Liver (tissue), 9 donors: Measurements from ENCODE around the gene DCD. TPM values are rescaled to one million over a fixed set of nuclear protein-coding genes. Genes with fewer than 3 reads are reported as not detected.

Experiments used
- DNase-seq: peaks from one replicate; pipeline ENCODE4 v3.0.0-alpha.2; 2017; ENCODE audit warnings: low spot score
- H3K27ac ChIP-seq, 2 donors: one replicate each; pipeline ENCODE4 v1.7.0; 2013; ENCODE audit warnings: inconsistent platforms in 2 of 2, low read length in 2 of 2, control low read depth in 1 of 2, low read depth in 1 of 2, mild to moderate bottlenecking in 1 of 2
- H3K27me3 ChIP-seq, 4 donors: one replicate each; pipeline versions ENCODE4 v1.6.1 to v1.7.0; 2013; ENCODE audit warnings: low read length in 3 of 4, inconsistent platforms in 1 of 4, mild to moderate bottlenecking in 1 of 4, moderate library complexity in 1 of 4; ENCODE audit not compliant: control insufficient read depth in 4 of 4, insufficient read depth in 4 of 4
- H3K36me3 ChIP-seq, 4 donors: one replicate each; pipeline versions ENCODE4 v1.6.1 to v1.7.0; 2013; ENCODE audit warnings: low read length in 3 of 4, mild to moderate bottlenecking in 3 of 4, low read depth in 1 of 4, moderate library complexity in 1 of 4; ENCODE audit not compliant: control insufficient read depth in 4 of 4, insufficient read depth in 3 of 4
- H3K4me1 ChIP-seq, 4 donors: one replicate each; pipeline versions ENCODE4 v1.6.1 to v1.7.0; 2013; ENCODE audit warnings: low read length in 3 of 4, mild to moderate bottlenecking in 3 of 4, moderate library complexity in 1 of 4; ENCODE audit not compliant: control insufficient read depth in 4 of 4, insufficient read depth in 4 of 4
- H3K4me3 ChIP-seq, 3 donors: one replicate each; pipeline versions ENCODE4 v1.6.1 to v1.7.0; 2013; ENCODE audit warnings: low read length in 3 of 3, control low read depth in 1 of 3, low read depth in 1 of 3, mild to moderate bottlenecking in 1 of 3
- H3K9ac ChIP-seq, 2 donors: one replicate each; pipeline ENCODE4 v1.7.0; 2013; ENCODE audit warnings: low read length in 2 of 2, mild to moderate bottlenecking in 2 of 2, moderate library complexity in 2 of 2, control low read depth in 1 of 2, low read depth in 1 of 2
- H3K9me3 ChIP-seq, 4 donors: one replicate each; pipeline versions ENCODE4 v1.6.1 to v1.7.0; 2013; ENCODE audit warnings: low read length in 3 of 4; ENCODE audit not compliant: control insufficient read depth in 4 of 4
- ATF3 ChIP-seq: IDR thresholded peaks from 2 replicates; pipeline ENCODE4 v1.6.1; 2016; ENCODE audit warnings: antibody characterized with exemption
- CTCF ChIP-seq: fragments of 150-350 bp; IDR thresholded peaks from 2 replicates; pipeline ENCODE4 v1.5.1; 2017; ENCODE audit warnings: improper control_type of control experiment, low read depth, low read length; ENCODE audit not compliant: missing input control
- EGR1 ChIP-seq, 2 donors: IDR thresholded peaks; 2 replicates each; pipeline ENCODE4 v1.6.1; 2016 to 2018; ENCODE audit warnings: antibody characterized with exemption in 2 of 2, low read depth in 2 of 2
- FOXA1 ChIP-seq: IDR thresholded peaks from 2 replicates; pipeline ENCODE4 v1.6.1; 2016; ENCODE audit warnings: antibody characterized with exemption
- FOXA2 ChIP-seq: IDR thresholded peaks from 2 replicates; pipeline ENCODE4 v1.6.1; 2016; ENCODE audit warnings: antibody characterized with exemption
- GABPA ChIP-seq, 2 donors: IDR thresholded peaks in 1 of 2; conservative IDR thresholded peaks in 1 of 2; 2 replicates each; pipeline ENCODE4 v1.6.1; 2016; ENCODE audit warnings: antibody characterized with exemption in 2 of 2, mild to moderate bottlenecking in 1 of 2, moderate library complexity in 1 of 2
- HNF4A ChIP-seq, 2 donors: conservative IDR thresholded peaks; 2 replicates each; pipeline ENCODE4 v1.6.1; 2016; ENCODE audit warnings: antibody characterized with exemption in 2 of 2, mild to moderate bottlenecking in 2 of 2
- HNF4G ChIP-seq: IDR thresholded peaks from 2 replicates; pipeline ENCODE4 v1.6.1; 2016; ENCODE audit warnings: antibody characterized with exemption
- JUND ChIP-seq, 2 donors: IDR thresholded peaks; 2 replicates each; pipeline ENCODE4 v1.6.1; 2016; ENCODE audit warnings: antibody characterized with exemption in 2 of 2
- NR2F2 ChIP-seq: IDR thresholded peaks from 2 replicates; pipeline ENCODE4 v1.6.1; 2016; ENCODE audit warnings: antibody characterized with exemption
- RAD21 ChIP-seq, 2 donors: IDR thresholded peaks; 2 replicates each; pipeline ENCODE4 v1.6.1; 2016; ENCODE audit warnings: antibody characterized with exemption in 2 of 2, mild to moderate bottlenecking in 2 of 2
- RXRA ChIP-seq, 2 donors: IDR thresholded peaks; 2 replicates each; pipeline ENCODE4 v1.6.1; 2017 to 2018; ENCODE audit warnings: antibody characterized with exemption in 2 of 2, mild to moderate bottlenecking in 1 of 2
- SP1 ChIP-seq: IDR thresholded peaks from 2 replicates; pipeline ENCODE4 v1.6.1; 2018; ENCODE audit warnings: antibody characterized with exemption, mild to moderate bottlenecking
- TAF1 ChIP-seq: conservative IDR thresholded peaks from 2 replicates; pipeline ENCODE4 v1.6.1; 2016; ENCODE audit warnings: antibody characterized with exemption, mild to moderate bottlenecking
- YY1 ChIP-seq: IDR thresholded peaks from 2 replicates; pipeline ENCODE4 v1.6.1; 2016; ENCODE audit warnings: antibody characterized with exemption, mild to moderate bottlenecking
- WGBS: extraction: QIAGEN DNeasy Blood & Tissue Kit; methylation state at CpG from one replicate; pipeline ENCODE4 v1.1.7; 2013; 5-methylcytosine and 5-hydroxymethylcytosine counted together
- polyA plus RNA-seq, 2 donors: library from polyadenylated mRNA; stranded (reverse) in 1 of 2; unstranded in 1 of 2; fragments of 200-250 nt in 1 of 2; fragments of >200 nt in 1 of 2; fragmentation: Nextera tagmentation in 1 of 2; extraction: Ambion mirVana in 1 of 2; gene quantifications; one replicate each; pipeline versions ENCODE4 v1.2.1 to v1.2.3, GENCODE V29; 2013 to 2015
- total RNA-seq, 2 donors: library from RNA; depleted of rRNA; stranded (reverse); fragments of >200 nt; gene quantifications; one replicate each; pipeline ENCODE4 v1.2.3, GENCODE V29; 2014
- TF ChIP-seq, protein P1 (sequence below): IDR thresholded peaks from 2 replicates; pipeline ENCODE4 v1.6.1; 2016; ENCODE audit warnings: antibody characterized with exemption, mild to moderate bottlenecking
- TF ChIP-seq, protein P2 (sequence below): IDR thresholded peaks from 2 replicates; pipeline ENCODE4 v1.6.1; 2016; ENCODE audit warnings: antibody characterized with exemption
- TF ChIP-seq, protein P3 (sequence below): IDR thresholded peaks from 2 replicates; pipeline ENCODE4 v1.6.1; 2016; ENCODE audit warnings: antibody characterized with exemption
- donor health status: healthy.
- donor health status: healthy.
- donor health status: healthy.
- donor health status: healthy.
- donor health status: healthy.

The DCD gene
- total and polyA plus RNA-seq, 4 donors = not detected

GRCh38 chr12:54653025-54653424 lies 4.9 kb upstream of the DCD start:
- Histone ChIP-seq H3K27me3 (no peaks in the 10 kb centered on the region), H3K36me3 (no peaks in the 10 kb centered on the region), H3K9ac (no peak overlapping the region), H3K4me1 (no peaks in the 10 kb centered on the region), H3K9me3 (no peaks in the 10 kb centered on the region), H3K4me3 (no peak overlapping the region), H3K27ac (no peak overlapping the region)
- TF ChIP-seq RXRA (IDR thresholded peaks at IDR 0.05) (no peak), YY1 (no peak), JUND (IDR thresholded peaks at IDR 0.05) (no peak), CTCF (no peak), TAF1 (no peak), FOXA1 (no peak), HNF4G (no peak), NR2F2 (no peak), EGR1 (IDR thresholded peaks at IDR 0.05; ENCODE audit: low read depth in 2 of 2) (no peak), RAD21 (IDR thresholded peaks at IDR 0.05) (no peak), FOXA2 (no peak), ATF3 (no peak), SP1 (no peak), HNF4A (conservative IDR thresholded peaks at IDR 0.05) (no peak), GABPA (IDR thresholded peaks at IDR 0.05 in 1 of 2, conservative IDR thresholded peaks at IDR 0.05 in 1 of 2) (no peak)
- TF ChIP-seq, protein P1, sequence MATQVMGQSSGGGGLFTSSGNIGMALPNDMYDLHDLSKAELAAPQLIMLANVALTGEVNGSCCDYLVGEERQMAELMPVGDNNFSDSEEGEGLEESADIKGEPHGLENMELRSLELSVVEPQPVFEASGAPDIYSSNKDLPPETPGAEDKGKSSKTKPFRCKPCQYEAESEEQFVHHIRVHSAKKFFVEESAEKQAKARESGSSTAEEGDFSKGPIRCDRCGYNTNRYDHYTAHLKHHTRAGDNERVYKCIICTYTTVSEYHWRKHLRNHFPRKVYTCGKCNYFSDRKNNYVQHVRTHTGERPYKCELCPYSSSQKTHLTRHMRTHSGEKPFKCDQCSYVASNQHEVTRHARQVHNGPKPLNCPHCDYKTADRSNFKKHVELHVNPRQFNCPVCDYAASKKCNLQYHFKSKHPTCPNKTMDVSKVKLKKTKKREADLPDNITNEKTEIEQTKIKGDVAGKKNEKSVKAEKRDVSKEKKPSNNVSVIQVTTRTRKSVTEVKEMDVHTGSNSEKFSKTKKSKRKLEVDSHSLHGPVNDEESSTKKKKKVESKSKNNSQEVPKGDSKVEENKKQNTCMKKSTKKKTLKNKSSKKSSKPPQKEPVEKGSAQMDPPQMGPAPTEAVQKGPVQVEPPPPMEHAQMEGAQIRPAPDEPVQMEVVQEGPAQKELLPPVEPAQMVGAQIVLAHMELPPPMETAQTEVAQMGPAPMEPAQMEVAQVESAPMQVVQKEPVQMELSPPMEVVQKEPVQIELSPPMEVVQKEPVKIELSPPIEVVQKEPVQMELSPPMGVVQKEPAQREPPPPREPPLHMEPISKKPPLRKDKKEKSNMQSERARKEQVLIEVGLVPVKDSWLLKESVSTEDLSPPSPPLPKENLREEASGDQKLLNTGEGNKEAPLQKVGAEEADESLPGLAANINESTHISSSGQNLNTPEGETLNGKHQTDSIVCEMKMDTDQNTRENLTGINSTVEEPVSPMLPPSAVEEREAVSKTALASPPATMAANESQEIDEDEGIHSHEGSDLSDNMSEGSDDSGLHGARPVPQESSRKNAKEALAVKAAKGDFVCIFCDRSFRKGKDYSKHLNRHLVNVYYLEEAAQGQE = no peak
- TF ChIP-seq, protein P2, sequence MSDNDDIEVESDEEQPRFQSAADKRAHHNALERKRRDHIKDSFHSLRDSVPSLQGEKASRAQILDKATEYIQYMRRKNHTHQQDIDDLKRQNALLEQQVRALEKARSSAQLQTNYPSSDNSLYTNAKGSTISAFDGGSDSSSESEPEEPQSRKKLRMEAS = no peak
- TF ChIP-seq, protein P3, sequence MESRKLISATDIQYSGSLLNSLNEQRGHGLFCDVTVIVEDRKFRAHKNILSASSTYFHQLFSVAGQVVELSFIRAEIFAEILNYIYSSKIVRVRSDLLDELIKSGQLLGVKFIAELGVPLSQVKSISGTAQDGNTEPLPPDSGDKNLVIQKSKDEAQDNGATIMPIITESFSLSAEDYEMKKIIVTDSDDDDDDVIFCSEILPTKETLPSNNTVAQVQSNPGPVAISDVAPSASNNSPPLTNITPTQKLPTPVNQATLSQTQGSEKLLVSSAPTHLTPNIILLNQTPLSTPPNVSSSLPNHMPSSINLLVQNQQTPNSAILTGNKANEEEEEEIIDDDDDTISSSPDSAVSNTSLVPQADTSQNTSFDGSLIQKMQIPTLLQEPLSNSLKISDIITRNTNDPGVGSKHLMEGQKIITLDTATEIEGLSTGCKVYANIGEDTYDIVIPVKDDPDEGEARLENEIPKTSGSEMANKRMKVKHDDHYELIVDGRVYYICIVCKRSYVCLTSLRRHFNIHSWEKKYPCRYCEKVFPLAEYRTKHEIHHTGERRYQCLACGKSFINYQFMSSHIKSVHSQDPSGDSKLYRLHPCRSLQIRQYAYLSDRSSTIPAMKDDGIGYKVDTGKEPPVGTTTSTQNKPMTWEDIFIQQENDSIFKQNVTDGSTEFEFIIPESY = no peak
- DNase-seq = no peak
- WGBS = 79% methylated on average over 9 of the region's 9 CpGs
